ENCODE measurements around the gene KIF5A.
"Not testable (repeated sequence)": the region's sequence is repeated elsewhere in the genome, so short reads cannot be mapped to it uniquely, and the experiment has no call there.

Gene KIF5A

GRCh38 chr12:57558864-57559263 is 9.0 kb downstream of the KIF5A start:
- DNase-seq = no peak

GRCh38 chr12:57560516-57560915 is 10.7 kb downstream of the KIF5A start:
- DNase-seq = no peak

- DNase-seq = not testable (repeated sequence)
Measured at GRCh38 chr12:57561117-57561516, 11.3 kb downstream of the KIF5A start.

GRCh38 chr12:57563358-57563757 is 13.5 kb downstream of the KIF5A start:
- no peak for DNase-seq

- DNase-seq = no peak
Measured at GRCh38 chr12:57564178-57564740, 14.4 kb downstream of the KIF5A start.

- DNase-seq = no peak
Measured at GRCh38 chr12:57568838-57569237, 19.0 kb downstream of the KIF5A start.

GRCh38 chr12:57569858-57570257 is 20.0 kb downstream of the KIF5A start:
- DNase-seq = no peak

- DNase-seq = not testable (repeated sequence)
Measured at GRCh38 chr12:57570438-57570837, 20.6 kb downstream of the KIF5A start.

GRCh38 chr12:57571926-57572762 is 22.3 kb downstream of the KIF5A start:
- no peak for DNase-seq

- DNase-seq = no peak
Measured at GRCh38 chr12:57574795-57575194, 25.0 kb downstream of the KIF5A start.

- no peak for DNase-seq
Measured at GRCh38 chr12:57575771-57576612, 26.1 kb downstream of the KIF5A start.

GRCh38 chr12:57576613-57577160 is 26.8 kb downstream of the KIF5A start:
- DNase-seq = no peak

GRCh38 chr12:57577981-57578758 is 28.3 kb downstream of the KIF5A start:
- no peak for DNase-seq

GRCh38 chr12:57579011-57579410 is 29.2 kb downstream of the KIF5A start:
- no peak for DNase-seq

- DNase-seq = no peak
Measured at GRCh38 chr12:57579677-57580465, 30.0 kb downstream of the KIF5A start.

- DNase-seq = no peak
Measured at GRCh38 chr12:57580466-57580795, 30.6 kb downstream of the KIF5A start.

- no peak for DNase-seq
Measured at GRCh38 chr12:57581802-57582201, 32.0 kb downstream of the KIF5A start.

GRCh38 chr12:57582440-57582839 is 32.6 kb downstream of the KIF5A start:
- DNase-seq = no peak

- DNase-seq = peak; percentile 47
Measured at GRCh38 chr12:57583008-57583831, 33.4 kb downstream of the KIF5A start.

GRCh38 chr12:57584050-57584449 is 34.2 kb downstream of the KIF5A start:
- DNase-seq = no peak

GRCh38 chr12:57584690-57585089 is 34.8 kb downstream of the KIF5A start:
- no peak for DNase-seq
